Measurements from ENCODE around the gene SLC35E3.

SLC35E3 gene

DNA sequence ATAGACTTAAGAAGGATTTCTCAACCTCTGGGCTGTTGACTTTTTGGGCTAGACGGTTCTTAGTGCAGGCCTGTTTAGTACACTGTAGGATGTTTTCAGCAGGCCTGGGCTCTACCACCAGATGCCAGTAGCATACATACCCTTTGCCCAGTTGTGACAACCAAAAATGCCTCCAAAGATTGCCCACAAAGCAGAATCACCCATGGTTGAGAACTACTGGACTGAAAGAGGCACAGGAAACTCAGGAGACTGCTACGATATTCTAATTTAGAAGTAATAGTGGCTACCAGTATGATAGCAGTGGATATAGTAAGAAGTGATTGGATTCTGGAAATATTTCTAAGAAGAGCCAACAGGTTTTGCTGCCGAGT is 15.5 kb downstream of the SLC35E3 start:
- Mint-ChIP-seq H3K36me3 (peaks cover 29 to 31% of the 10 kb centered on the region in 2 donors), H3K9me3 (no peaks in the 10 kb centered on the region), H3K27me3 (no peaks in the 10 kb centered on the region), H3K4me3 (no peak overlapping the region), H3K4me1 (no peaks in the 10 kb centered on the region), H3K27ac (peak overlapping the region; percentile 53)
- DNase-seq (no peak), ATAC-seq (replicated peaks) (no peak)

GRCh38 chr12:68761901-68762630 is 16.1 kb downstream of the SLC35E3 start:
- ATAC-seq (replicated peaks): no peak
- H3K9me3 Mint-ChIP-seq: no peaks in the 10 kb centered on the region
- no peak for DNase-seq
- no peak overlapping the region for H3K4me3 Mint-ChIP-seq
- H3K36me3 Mint-ChIP-seq: peaks cover 27 to 29% of the 10 kb centered on the region in 2 donors
- H3K27ac Mint-ChIP-seq: peak overlapping the region; percentile 53
- H3K4me1 Mint-ChIP-seq: no peaks in the 10 kb centered on the region
- H3K27me3 Mint-ChIP-seq: no peaks in the 10 kb centered on the region

GRCh38 chr12:68762691-68763090 is 16.7 kb downstream of the SLC35E3 start:
- no peaks in the 10 kb centered on the region for H3K4me1 Mint-ChIP-seq
- no peak overlapping the region for H3K27ac Mint-ChIP-seq
- no peak overlapping the region for H3K4me3 Mint-ChIP-seq
- H3K9me3 Mint-ChIP-seq: no peaks in the 10 kb centered on the region
- H3K36me3 Mint-ChIP-seq: peaks cover 27 to 32% of the 10 kb centered on the region in 2 donors
- no peaks in the 10 kb centered on the region for H3K27me3 Mint-ChIP-seq
- DNase-seq (no peak), ATAC-seq (replicated peaks) (no peak)

DNA sequence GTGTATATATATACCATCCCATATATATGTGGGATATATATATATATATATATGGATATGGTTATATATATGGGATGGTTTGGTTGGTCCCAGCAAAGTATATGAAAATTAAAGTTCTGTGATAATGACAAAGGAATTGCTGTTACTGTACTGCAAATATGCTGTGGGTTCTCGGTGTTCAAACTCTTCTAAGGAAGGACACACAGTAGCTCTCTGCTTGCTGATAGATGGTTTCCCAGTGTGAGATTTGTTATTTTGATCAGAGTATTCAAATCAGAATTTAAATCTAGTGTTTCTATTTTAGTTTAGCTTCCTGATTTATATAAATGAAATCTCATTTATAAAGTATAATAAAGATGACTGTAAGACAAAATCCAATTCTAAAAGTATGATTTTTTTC is 19.7 kb downstream of the SLC35E3 start:
- H3K27me3 Mint-ChIP-seq: no peaks in the 10 kb centered on the region
- no peak overlapping the region for H3K27ac Mint-ChIP-seq
- no peak for DNase-seq
- no peaks in the 10 kb centered on the region for H3K9me3 Mint-ChIP-seq
- H3K4me3 Mint-ChIP-seq: no peak overlapping the region
- peaks cover 19 to 25% of the 10 kb centered on the region in 2 donors for H3K36me3 Mint-ChIP-seq
- H3K4me1 Mint-ChIP-seq: peaks cover 8% of the 10 kb centered on the region in 2 donors
- ATAC-seq (replicated peaks): no peak

DNA sequence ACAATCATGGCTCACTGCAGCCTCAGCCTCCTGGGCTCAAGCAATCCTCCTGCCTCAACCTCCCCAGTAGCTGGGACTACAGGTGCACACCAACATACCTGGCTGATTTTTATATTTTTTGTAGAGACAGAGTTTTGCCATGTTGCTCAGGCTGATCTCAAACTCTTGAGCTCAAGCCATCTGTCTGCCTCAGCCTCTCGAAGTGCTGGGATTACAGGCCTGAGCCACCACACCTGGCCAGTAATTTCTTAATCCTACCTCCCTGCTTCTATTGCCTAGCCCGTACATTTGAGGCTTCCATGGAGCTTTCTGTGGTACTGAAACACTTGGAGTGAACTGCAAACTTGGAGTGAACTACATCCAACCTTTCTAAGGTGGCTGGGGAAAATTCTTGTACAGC is 20.7 kb downstream of the SLC35E3 start:
- H3K36me3 Mint-ChIP-seq: peaks cover 13 to 19% of the 10 kb centered on the region in 2 donors
- no peak overlapping the region for H3K27ac Mint-ChIP-seq
- peaks cover 10 to 15% of the 10 kb centered on the region in 2 donors for H3K4me1 Mint-ChIP-seq

GRCh38 chr12:68767191-68767590 is 21.2 kb downstream of the SLC35E3 start:
- no peak overlapping the region for H3K4me3 Mint-ChIP-seq

More for the DNA sequence above, 20.7 kb downstream of the SLC35E3 start:
- no peak for ATAC-seq (replicated peaks)
- no peak overlapping the region for H3K4me3 Mint-ChIP-seq
- H3K9me3 Mint-ChIP-seq: no peaks in the 10 kb centered on the region
- no peaks in the 10 kb centered on the region for H3K27me3 Mint-ChIP-seq
- DNase-seq: no peak

GRCh38 chr12:68768431-68768939 is 22.5 kb downstream of the SLC35E3 start:
- H3K36me3 Mint-ChIP-seq: peaks cover 8 to 13% of the 10 kb centered on the region in 2 donors
- DNase-seq (no peak), ATAC-seq (replicated peaks) (no peak)
- H3K27ac Mint-ChIP-seq: no peak overlapping the region
- no peaks in the 10 kb centered on the region for H3K27me3 Mint-ChIP-seq
- H3K9me3 Mint-ChIP-seq: no peaks in the 10 kb centered on the region
- H3K4me3 Mint-ChIP-seq: no peak overlapping the region
- peaks cover 18 to 27% of the 10 kb centered on the region in 2 donors for H3K4me1 Mint-ChIP-seq

More at GRCh38 chr12:68767191-68767590, 21.2 kb downstream of the SLC35E3 start:
- no peak overlapping the region for H3K27ac Mint-ChIP-seq
- H3K36me3 Mint-ChIP-seq: peaks cover 8 to 14% of the 10 kb centered on the region in 2 donors
- H3K9me3 Mint-ChIP-seq: no peaks in the 10 kb centered on the region
- ATAC-seq (replicated peaks): no peak
- no peaks in the 10 kb centered on the region for H3K27me3 Mint-ChIP-seq
- DNase-seq: no peak
- peaks cover 10 to 15% of the 10 kb centered on the region in 2 donors for H3K4me1 Mint-ChIP-seq

DNA sequence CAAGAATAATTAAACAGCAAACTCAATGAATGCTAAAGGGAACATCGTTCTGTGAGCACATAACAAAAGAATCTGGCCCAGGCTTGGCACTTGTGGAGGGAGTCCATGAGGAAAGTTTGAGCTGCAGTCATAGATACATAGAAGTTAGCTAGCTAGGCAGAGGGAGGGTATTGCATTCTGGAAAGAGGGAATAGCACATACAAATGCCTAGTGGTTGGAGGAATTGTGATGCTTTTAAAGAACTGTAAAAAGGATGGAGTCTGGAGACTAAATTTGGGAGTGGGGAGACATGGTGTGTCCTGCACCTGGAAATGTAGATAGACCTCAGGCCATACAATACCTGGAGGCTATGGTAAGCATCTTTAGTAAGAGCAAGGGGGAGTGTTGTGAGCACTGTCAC is 24.0 kb downstream of the SLC35E3 start:
- Mint-ChIP-seq H3K36me3 (peaks cover 6 to 8% of the 10 kb centered on the region in 2 donors), H3K9me3 (no peaks in the 10 kb centered on the region), H3K4me3 (no peak overlapping the region), H3K27me3 (no peaks in the 10 kb centered on the region), H3K4me1 (peaks cover 20 to 38% of the 10 kb centered on the region in 2 donors), H3K27ac (no peak overlapping the region)
- ATAC-seq (replicated peaks) (no peak), DNase-seq (no peak)

GRCh38 chr12:68771223-68771925 is 25.4 kb downstream of the SLC35E3 start:
- Mint-ChIP-seq H3K9me3 (no peaks in the 10 kb centered on the region), H3K36me3 (peaks cover 6 to 8% of the 10 kb centered on the region in 2 donors), H3K4me3 (no peak overlapping the region), H3K4me1 (peaks cover 20 to 38% of the 10 kb centered on the region in 2 donors), H3K27me3 (no peaks in the 10 kb centered on the region), H3K27ac (no peak overlapping the region)
- no peak for DNase-seq
- no peak for ATAC-seq (replicated peaks)

GRCh38 chr12:68772714-68773113 is 26.7 kb downstream of the SLC35E3 start:
- ATAC-seq (replicated peaks): peak; percentile 45 to 53
- H3K9me3 Mint-ChIP-seq: no peaks in the 10 kb centered on the region
- H3K36me3 Mint-ChIP-seq: peaks cover 6% of the 10 kb centered on the region in 2 donors
- DNase-seq: no peak
- H3K27ac Mint-ChIP-seq: peak overlapping the region; percentile 73
- no peaks in the 10 kb centered on the region for H3K27me3 Mint-ChIP-seq
- H3K4me3 Mint-ChIP-seq: peak overlapping the region; percentile 45 to 68
- peaks cover 20 to 38% of the 10 kb centered on the region in 2 donors for H3K4me1 Mint-ChIP-seq

GRCh38 chr12:68773582-68773981 is 27.6 kb downstream of the SLC35E3 start:
- Mint-ChIP-seq H3K9me3 (no peaks in the 10 kb centered on the region), H3K27ac (no peak overlapping the region), H3K4me1 (peaks cover 20 to 38% of the 10 kb centered on the region in 2 donors), H3K27me3 (no peaks in the 10 kb centered on the region), H3K4me3 (no peak overlapping the region), H3K36me3 (peaks cover 6 to 7% of the 10 kb centered on the region in 2 donors)
- ATAC-seq (replicated peaks) (no peak), DNase-seq (no peak)

- H3K36me3 Mint-ChIP-seq: peaks cover 5 to 8% of the 10 kb centered on the region in 2 donors
- H3K4me3 Mint-ChIP-seq: no peak overlapping the region
- H3K27ac Mint-ChIP-seq: no peak overlapping the region
- no peaks in the 10 kb centered on the region for H3K9me3 Mint-ChIP-seq
- H3K27me3 Mint-ChIP-seq: no peaks in the 10 kb centered on the region
- H3K4me1 Mint-ChIP-seq: peaks cover 19 to 34% of the 10 kb centered on the region in 2 donors
- ATAC-seq (replicated peaks): no peak
- DNase-seq: no peak
Measured at GRCh38 chr12:68775121-68775630, 29.2 kb downstream of the SLC35E3 start.

- Mint-ChIP-seq H3K27ac (no peak overlapping the region), H3K4me1 (peaks cover 12 to 22% of the 10 kb centered on the region in 2 donors), H3K9me3 (no peaks in the 10 kb centered on the region), H3K36me3 (peaks cover 3 to 8% of the 10 kb centered on the region in 2 donors), H3K27me3 (no peaks in the 10 kb centered on the region), H3K4me3 (no peak overlapping the region)
- ATAC-seq (replicated peaks): no peak
- no peak for DNase-seq
Measured at GRCh38 chr12:68776976-68777610, 31.1 kb downstream of the SLC35E3 start.

DNA sequence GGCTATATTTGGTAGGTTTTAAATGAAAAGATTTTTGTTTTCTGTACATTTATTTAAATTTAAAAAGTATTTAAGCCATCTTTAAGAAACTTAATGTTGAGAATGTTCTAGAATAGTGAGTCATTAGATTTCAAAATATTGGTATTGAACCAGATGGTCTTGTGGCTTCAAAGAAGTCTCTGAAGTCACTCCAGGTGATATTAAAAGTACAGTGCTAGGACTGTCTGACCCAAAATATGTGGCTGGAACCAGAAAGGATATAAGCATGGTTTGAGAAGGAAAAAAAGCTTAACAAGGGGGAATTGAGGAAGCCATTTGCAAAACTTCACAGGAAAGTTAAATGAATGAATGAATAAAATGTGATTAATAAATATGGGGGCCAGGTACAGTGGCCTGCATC is 33.3 kb downstream of the SLC35E3 start:
- H3K4me1 Mint-ChIP-seq: peaks cover 2 to 3% of the 10 kb centered on the region in 2 donors
- H3K4me3 Mint-ChIP-seq: no peak overlapping the region
- H3K27me3 Mint-ChIP-seq: no peaks in the 10 kb centered on the region
- no peak for DNase-seq
- ATAC-seq (replicated peaks): no peak
- peaks cover 6 to 7% of the 10 kb centered on the region in 2 donors for H3K36me3 Mint-ChIP-seq
- H3K9me3 Mint-ChIP-seq: no peaks in the 10 kb centered on the region
- H3K27ac Mint-ChIP-seq: no peak overlapping the region
